H1 (cell line): ENCODE data around the gene HOXD4. TPM values are rescaled to one million over a fixed set of nuclear protein-coding genes. Genes with fewer than 3 reads are reported as not detected.

Experiments
- CTCF ChIA-PET: fragments of 300-600 bp; sonication (Branson Sonifier 250); formaldehyde crosslinking; loops from one replicate; lab custom pipeline; 2021; ENCODE audit not compliant: partially characterized antibody; lab: Charles Lee
- POLR2A ChIA-PET: fragments of 300-600 bp; sonication (Branson Sonifier 250); formaldehyde crosslinking; loops from one replicate; lab custom pipeline; 2021; ENCODE audit warnings: inconsistent platforms; ENCODE audit not compliant: partially characterized antibody; lab: Charles Lee
- DNase-seq, 2 experiments: peaks; one replicate each; pipeline versions ENCODE4 v3.0.0 to v3.0.0-alpha.2; 2010 to 2022; ENCODE audit warnings: low spot score in 2 of 2, low read depth in 1 of 2, mixed read lengths in 1 of 2
- FAIRE-seq: peaks from 2 replicates; lab custom pipeline; 2011; peaks lifted over from hg19 to GRCh38; lab: Jason Lieb, UNC
- H2AFZ ChIP-seq: 2 replicates; pipeline ENCODE4 v1.8.1; 2012; ENCODE audit warnings: low read length, inconsistent platforms
- H2AK5ac ChIP-seq: 2 replicates; pipeline ENCODE4 v1.6.1; 2013; ENCODE audit warnings: low read depth, low read length
- H2BK120ac ChIP-seq: replicated peaks from 2 replicates; pipeline ENCODE3; 2013; ENCODE audit warnings: low read depth, low read length, inconsistent platforms
- H2BK12ac ChIP-seq: 2 replicates; pipeline ENCODE4 v1.6.1; 2013; ENCODE audit warnings: low read depth, low read length
- H2BK15ac ChIP-seq: 2 replicates; pipeline ENCODE4 v1.6.1; 2013; ENCODE audit warnings: low read length
- H2BK20ac ChIP-seq: 2 replicates; pipeline ENCODE4 v1.6.1; 2013; ENCODE audit warnings: low read length
- H2BK5ac ChIP-seq: 2 replicates; pipeline ENCODE4 v1.6.1; 2013; ENCODE audit warnings: low read depth, low read length
- H3K14ac ChIP-seq: 2 replicates; pipeline ENCODE4 v1.6.1; 2013; ENCODE audit warnings: inconsistent platforms; ENCODE audit not compliant: insufficient read length
- H3K18ac ChIP-seq: 2 replicates; pipeline ENCODE4 v1.6.1; 2013; ENCODE audit warnings: low read length; ENCODE audit errors: extremely low read depth
- H3K23ac ChIP-seq: 2 replicates; pipeline ENCODE4 v1.6.1; 2013; ENCODE audit warnings: inconsistent platforms; ENCODE audit not compliant: insufficient read length
- H3K23me2 ChIP-seq: 2 replicates; pipeline ENCODE4 v1.6.1; 2013; ENCODE audit warnings: low read depth, low read length
- H3K27ac ChIP-seq: 2 replicates; pipeline ENCODE4 v1.6.1; 2011; ENCODE audit warnings: low read depth, low read length, inconsistent platforms
- H3K27me3 ChIP-seq, 4 experiments: replicated peaks in 1 of 4; 1 replicate in 1 of 4; 2 replicates in 3 of 4; pipeline versions ENCODE4 v1.6.1 to v1.8.1; 2011 to 2013; ENCODE audit warnings: low read length in 3 of 4, mild to moderate bottlenecking in 3 of 4, inconsistent platforms in 2 of 4, mixed read lengths in 2 of 4, moderate library complexity in 1 of 4; ENCODE audit not compliant: control insufficient read depth in 3 of 4, insufficient read depth in 3 of 4; ENCODE audit errors: extremely low read depth in 1 of 4
- H3K36me3 ChIP-seq, 4 experiments: 2 replicates each; pipeline versions ENCODE4 v1.6.1 to v1.8.1; 2011 to 2013; ENCODE audit warnings: mild to moderate bottlenecking in 4 of 4, low read length in 3 of 4, moderate library complexity in 2 of 4, control low read depth in 1 of 4, inconsistent platforms in 1 of 4; ENCODE audit not compliant: insufficient read depth in 4 of 4, control insufficient read depth in 2 of 4
- H3K4ac ChIP-seq: replicated peaks from 2 replicates; pipeline ENCODE3; 2013; ENCODE audit warnings: low read length, low read depth, mixed read lengths, inconsistent platforms; ENCODE audit not compliant: insufficient read length
- H3K4me1 ChIP-seq, 4 experiments: replicated peaks in 1 of 4; 1 replicate in 1 of 4; 2 replicates in 3 of 4; pipeline versions ENCODE4 v1.6.1 to v1.8.1; 2011 to 2013; ENCODE audit warnings: low read length in 3 of 4, inconsistent platforms in 2 of 4, mixed read lengths in 1 of 4; ENCODE audit not compliant: insufficient read depth in 4 of 4, control insufficient read depth in 3 of 4
- H3K4me2 ChIP-seq, 2 experiments: 2 replicates each; pipeline versions ENCODE4 v1.6.1 to v1.8.1; 2011 to 2013; ENCODE audit warnings: low read depth in 2 of 2, low read length in 2 of 2, control low read depth in 1 of 2, inconsistent platforms in 1 of 2, mild to moderate bottlenecking in 1 of 2; ENCODE audit not compliant: insufficient read depth in 1 of 2
- H3K4me3 ChIP-seq, 4 experiments: fragments of 200-600, 300-600 bp in 1 of 4; sonication (generic), shearing (Covaris generic), sonication (Bioruptor Twin) in 1 of 4; 2 replicates each; pipeline versions ENCODE4 v1.5.1 to v1.8.1; 2011 to 2016; ENCODE audit warnings: low read length in 4 of 4, low read depth in 3 of 4, control low read depth in 2 of 4, inconsistent platforms in 2 of 4, mild to moderate bottlenecking in 2 of 4, mixed read lengths in 1 of 4, moderate library complexity in 1 of 4; ENCODE audit not compliant: insufficient read depth in 2 of 4; ENCODE audit errors: extremely low read depth in 1 of 4
- H3K56ac ChIP-seq: replicated peaks from 2 replicates; pipeline ENCODE3; 2013; ENCODE audit warnings: low read depth, mild to moderate bottlenecking, mixed read lengths, low read length, inconsistent platforms; ENCODE audit not compliant: insufficient read length
- H3K79me1 ChIP-seq: 2 replicates; pipeline ENCODE4 v1.6.1; 2013; ENCODE audit warnings: low read depth, low read length, control low read depth
- H3K79me2 ChIP-seq, 2 experiments: 2 replicates each; pipeline versions ENCODE4 v1.6.1 to v1.8.1; 2012 to 2013; ENCODE audit warnings: low read length in 2 of 2, mild to moderate bottlenecking in 2 of 2, inconsistent platforms in 1 of 2; ENCODE audit not compliant: insufficient read depth in 2 of 2, control insufficient read depth in 1 of 2
- H3K9ac ChIP-seq, 4 experiments: replicated peaks in 1 of 4; 1 replicate in 1 of 4; 2 replicates in 3 of 4; pipeline versions ENCODE4 v1.6.1 to v1.8.1; 2011 to 2013; ENCODE audit warnings: low read depth in 3 of 4, low read length in 3 of 4, control low read depth in 2 of 4, mild to moderate bottlenecking in 2 of 4, moderate library complexity in 2 of 4, inconsistent platforms in 1 of 4; ENCODE audit errors: extremely low read depth in 1 of 4
- H3K9me3 ChIP-seq, 2 experiments: 2 replicates each; pipeline versions ENCODE4 v1.6.1 to v1.8.1; 2012 to 2013; ENCODE audit warnings: mild to moderate bottlenecking in 2 of 2, moderate library complexity in 2 of 2, control low read depth in 1 of 2, inconsistent platforms in 1 of 2, low read depth in 1 of 2, low read length in 1 of 2, mixed read lengths in 1 of 2; ENCODE audit not compliant: insufficient read depth in 2 of 2
- H4K20me1 ChIP-seq, 2 experiments: replicated peaks in 1 of 2; 2 replicates each; pipeline versions ENCODE3 to v1.8.1; 2011 to 2013; ENCODE audit warnings: inconsistent platforms in 2 of 2, low read length in 2 of 2, mild to moderate bottlenecking in 1 of 2; ENCODE audit not compliant: insufficient read depth in 2 of 2, control insufficient read depth in 1 of 2
- H4K5ac ChIP-seq: 2 replicates; pipeline ENCODE4 v1.6.1; 2013; ENCODE audit warnings: low read length, low read depth, mixed read lengths, inconsistent platforms; ENCODE audit not compliant: insufficient read length
- H4K8ac ChIP-seq: 2 replicates; pipeline ENCODE4 v1.8.0; 2013; ENCODE audit warnings: mild to moderate bottlenecking, moderate library complexity, low read length, inconsistent platforms; ENCODE audit not compliant: insufficient read depth; ENCODE audit errors: extremely low read depth
- H4K91ac ChIP-seq: replicated peaks from 2 replicates; pipeline ENCODE3; 2013; ENCODE audit warnings: low read length, mixed read lengths, inconsistent platforms; ENCODE audit not compliant: insufficient read length
- FOSL1 ChIP-seq: IDR thresholded peaks from 2 replicates; pipeline ENCODE4 v1.6.1; 2011; ENCODE audit warnings: mild to moderate bottlenecking, low read depth, low read length, moderate library complexity; ENCODE audit not compliant: insufficient read depth
- RNF2 ChIP-seq: fragments of 200-900, 300-1000 bp; sonication (generic); IDR thresholded peaks from 2 replicates; pipeline ENCODE4 v1.7.1; 2016; ENCODE audit warnings: borderline replicate concordance, low read depth, mild to moderate bottlenecking, antibody characterized with exemption, low read length; ENCODE audit not compliant: poor library complexity, severe bottlenecking; ENCODE audit errors: missing control alignments
- WGBS, 2 experiments: shearing (Covaris generic) in 1 of 2; methylation state at CpG; one replicate each; pipeline versions ENCODE4 v1.1.6 to v1.1.7; 2013 to 2015; ENCODE audit warnings: low lambda C conversion rate in 2 of 2, mixed read lengths in 2 of 2, inconsistent platforms in 1 of 2, low coverage in 1 of 2, missing lambda C conversion rate in 1 of 2; ENCODE audit not compliant: insufficient replicate concordance in 2 of 2, insufficient coverage in 1 of 2, insufficient read length in 1 of 2; ENCODE audit errors: extremely low coverage in 1 of 2, missing lambda C conversion rate in 1 of 2; 5-methylcytosine and 5-hydroxymethylcytosine counted together
- polyA plus RNA-seq, 7 experiments: library from polyadenylated mRNA; depleted of rRNA in 3 of 7; stranded (reverse) in 5 of 7; unstranded in 2 of 7; fragments of >200 nt in 5 of 7; fragments of 200-250 nt in 2 of 7; gene quantifications; 1 replicate in 5 of 7; 2 replicates in 1 of 7; 4 replicates in 1 of 7; pipeline versions ENCODE4 v1.2.1 to v1.2.3, GENCODE V29; 2011 to 2013; ENCODE audit warnings: missing spikeins in 2 of 7, mixed read lengths in 2 of 7
- total RNA-seq: library from RNA; stranded (reverse); fragmentation: NEBNext Ultra II Directional; extraction: Animal tissue kit (Norgen Biotek cat#: 25700); gene quantifications from 2 replicates; pipeline ENCODE4 v1.2.1, GENCODE V29; 2021

Gene HOXD4
- total and polyA plus RNA-seq, 2 of the 8 experiments (the other 6 are each of a cell fraction or from before 2014, with no cell fraction given): not detected

DNA sequence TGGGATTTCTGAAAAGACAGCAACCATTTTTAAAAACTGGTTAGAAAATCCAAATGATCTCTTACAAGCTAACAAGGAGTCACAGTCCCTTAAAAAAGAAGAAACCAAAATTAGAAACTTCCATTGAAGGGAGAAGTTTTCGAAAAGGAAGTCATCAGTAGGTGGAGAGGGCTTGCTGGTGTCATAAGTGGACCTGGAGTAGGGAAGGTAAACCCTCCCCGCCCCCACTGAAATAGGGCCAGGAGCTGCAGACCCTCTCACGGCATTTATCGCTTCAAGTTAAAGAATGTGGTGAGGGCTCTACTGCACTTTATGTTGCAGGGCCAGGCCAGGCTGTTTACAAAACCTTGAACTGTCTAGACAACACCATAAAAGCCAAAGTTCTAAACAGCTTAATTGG lies 41.4 kb upstream of the HOXD4 start:
- no peak overlapping the region for H3K4me3 ChIP-seq
- 0 out of 2 replicates have a peak, but pooled peaks cover 2% of the 10 kb centered on the region for H3K23me2 ChIP-seq
- POLR2A ChIA-PET: no interaction called here
- peaks cover 0 to 14% (median 7%) of the 10 kb centered on the region in 4 experiments; a peak in 5 of 7 replicates for H3K4me1 ChIP-seq
- no peaks in the 10 kb centered on the region for H3K79me2 ChIP-seq
- WGBS, 2 experiments: 47% methylated on average over 4 of the region's 4 CpGs; no CpG with 5 or more reads in 1 of the 2 experiments
- no peak overlapping the region for H4K5ac ChIP-seq
- no peak overlapping the region for H2BK120ac ChIP-seq
- no peak overlapping the region for H3K9ac ChIP-seq
- peaks cover 0 to 8% (median 0%) of the 10 kb centered on the region in 4 experiments; a peak in 1 of 8 replicates for H3K36me3 ChIP-seq
- H2AK5ac ChIP-seq: no peak overlapping the region
- H2BK20ac ChIP-seq: no peak overlapping the region
- H2AFZ ChIP-seq: no peak overlapping the region
- H3K4me2 ChIP-seq: no peak overlapping the region
- no peaks in the 10 kb centered on the region for H3K79me1 ChIP-seq
- H2BK15ac ChIP-seq: no peak overlapping the region
- no peak overlapping the region for H3K23ac ChIP-seq
- no peak overlapping the region for H2BK5ac ChIP-seq
- no peaks in the 10 kb centered on the region for H3K9me3 ChIP-seq
- no peak overlapping the region for H2BK12ac ChIP-seq
- no peak overlapping the region for H4K91ac ChIP-seq
- CTCF ChIA-PET: interaction anchor here (0.6 to 5.4 kb wide), 13 partner anchors 7 to 64 kb away, joined by 3 to 42 read pairs (median 5); partner anchors contain the start of genes EVX2 and HOXD9
- no peak overlapping the region for H3K14ac ChIP-seq
- no peak for TF ChIP-seq FOSL1
- TF ChIP-seq RNF2: peak; percentile 35
- H4K20me1 ChIP-seq: peaks cover 22 to 38% of the 10 kb centered on the region in 2 experiments
- no peak overlapping the region for H3K56ac ChIP-seq
- H3K27me3 ChIP-seq: peaks cover 98 to 99% (median 98%) of the 10 kb centered on the region in 4 experiments
- no peak overlapping the region for H3K4ac ChIP-seq
- H3K27ac ChIP-seq: no peak overlapping the region
- no peak overlapping the region for H3K18ac ChIP-seq
- DNase-seq (peak in 1 of 2 experiments; percentile 27), FAIRE-seq (no peak)
- H4K8ac ChIP-seq: no peak overlapping the region
